ENCODE results near the gene SLC12A1. TPM values are rescaled to one million over a fixed set of nuclear protein-coding genes. Genes with fewer than 3 reads are reported as not detected.

Gene SLC12A1
- total RNA-seq, 2 donors from 2014 or later, result not detected

DNA sequence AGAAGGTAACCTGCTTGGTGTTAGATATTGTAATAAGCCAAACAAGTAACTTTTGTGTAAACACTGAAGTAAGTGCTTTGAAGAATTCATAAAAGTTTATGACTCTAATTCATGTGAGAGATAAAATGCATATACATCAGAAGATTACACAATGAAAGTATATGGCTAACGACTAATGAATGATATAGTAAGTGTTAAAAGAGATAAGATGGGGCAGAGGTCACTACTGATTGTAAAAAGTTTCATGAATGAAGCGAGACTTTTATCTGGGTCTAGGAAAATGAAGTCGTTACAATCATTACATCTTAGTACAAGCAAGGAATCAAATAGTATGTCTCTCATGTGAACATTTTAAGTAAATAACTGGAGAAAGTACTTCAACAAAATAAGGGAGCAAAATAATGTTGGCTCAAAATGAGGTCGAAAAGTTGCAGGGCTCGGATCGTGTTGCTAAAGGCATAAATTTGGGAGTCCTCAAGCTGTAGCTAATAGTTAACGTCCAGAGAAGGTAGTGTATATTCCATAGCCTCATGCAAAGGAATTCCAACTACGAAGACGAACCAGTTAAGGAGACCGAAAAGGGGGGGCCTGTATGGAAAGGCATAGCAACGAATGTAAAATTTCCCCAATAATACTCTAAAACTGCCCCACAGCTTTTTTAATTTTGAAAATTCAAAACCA lies 124.1 kb downstream of the SLC12A1 start:
- Histone ChIP-seq H3K27me3 (replicated peaks; ENCODE audit: insufficient read depth) (no peaks in the 10 kb centered on the region), H3K9me3 (no peaks in the 10 kb centered on the region), H3K27ac (peak overlapping the region; percentile 95 to 97), H3K36me3 (no peaks in the 10 kb centered on the region), H3K4me3 (peak overlapping the region; percentile 69 to 73), H3K4me1 (replicated peaks) (no peaks in the 10 kb centered on the region)
- DNase-seq (ENCODE audit: low spot score), result no peak
- intact Hi-C loops (cut with DNase I), result no loop called here
- 12% methylated on average over 11 of the region's 11 CpGs for WGBS
- TF ChIP-seq, protein P1, sequence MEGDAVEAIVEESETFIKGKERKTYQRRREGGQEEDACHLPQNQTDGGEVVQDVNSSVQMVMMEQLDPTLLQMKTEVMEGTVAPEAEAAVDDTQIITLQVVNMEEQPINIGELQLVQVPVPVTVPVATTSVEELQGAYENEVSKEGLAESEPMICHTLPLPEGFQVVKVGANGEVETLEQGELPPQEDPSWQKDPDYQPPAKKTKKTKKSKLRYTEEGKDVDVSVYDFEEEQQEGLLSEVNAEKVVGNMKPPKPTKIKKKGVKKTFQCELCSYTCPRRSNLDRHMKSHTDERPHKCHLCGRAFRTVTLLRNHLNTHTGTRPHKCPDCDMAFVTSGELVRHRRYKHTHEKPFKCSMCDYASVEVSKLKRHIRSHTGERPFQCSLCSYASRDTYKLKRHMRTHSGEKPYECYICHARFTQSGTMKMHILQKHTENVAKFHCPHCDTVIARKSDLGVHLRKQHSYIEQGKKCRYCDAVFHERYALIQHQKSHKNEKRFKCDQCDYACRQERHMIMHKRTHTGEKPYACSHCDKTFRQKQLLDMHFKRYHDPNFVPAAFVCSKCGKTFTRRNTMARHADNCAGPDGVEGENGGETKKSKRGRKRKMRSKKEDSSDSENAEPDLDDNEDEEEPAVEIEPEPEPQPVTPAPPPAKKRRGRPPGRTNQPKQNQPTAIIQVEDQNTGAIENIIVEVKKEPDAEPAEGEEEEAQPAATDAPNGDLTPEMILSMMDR (IDR thresholded peaks at IDR 0.05), result no peak
- TF ChIP-seq POLR2A (IDR thresholded peaks at IDR 0.05) (no peak), POLR2AphosphoS5 (IDR thresholded peaks at IDR 0.05) (no peak)

DNA sequence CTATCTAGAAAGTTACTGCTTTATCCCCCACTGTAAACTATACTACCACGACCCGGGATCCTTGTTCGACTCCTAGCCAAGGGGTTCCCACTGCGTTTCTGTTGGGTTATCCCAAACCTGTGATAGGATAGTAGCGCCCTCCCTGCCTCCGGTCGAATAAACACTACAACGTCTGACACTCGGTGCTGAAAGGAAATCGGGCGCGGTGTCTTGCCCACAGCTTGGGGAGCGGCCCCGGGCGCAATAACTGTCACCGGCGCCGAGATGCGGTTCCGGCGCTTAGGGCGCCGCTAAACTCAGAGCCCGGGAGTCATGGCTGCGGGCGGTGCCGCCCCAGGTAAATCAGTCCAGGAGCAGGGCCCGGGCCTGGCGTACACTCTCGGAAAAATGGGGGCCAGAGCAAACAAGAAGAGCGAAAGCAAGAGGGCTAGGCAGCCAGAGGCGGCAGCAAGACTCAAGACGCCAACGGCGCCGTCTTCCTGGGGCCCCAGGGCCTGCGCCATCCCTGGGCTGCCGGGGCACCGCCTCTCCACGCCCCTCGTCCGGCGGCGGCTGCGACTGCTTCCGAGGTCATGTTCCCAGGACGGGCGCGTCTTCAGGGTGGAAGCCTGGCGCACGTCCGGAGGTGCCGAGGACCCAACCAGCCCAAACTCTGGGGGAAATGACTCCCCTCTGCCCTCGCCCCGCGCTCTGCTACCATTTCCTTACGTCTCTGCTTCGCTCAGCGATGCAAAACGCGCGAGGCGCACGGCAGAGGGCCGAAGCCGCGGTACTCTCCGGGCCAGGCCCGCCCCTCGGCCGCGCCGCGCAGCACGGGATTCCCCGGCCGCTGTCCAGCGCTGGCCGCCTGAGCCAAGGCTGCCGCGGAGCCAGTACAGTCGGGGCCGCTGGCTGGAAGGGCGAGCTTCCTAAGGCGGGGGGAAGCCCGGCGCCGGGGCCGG lies 125.0 kb downstream of the SLC12A1 start, which contains the start of gene DUT:
TSS of gene DUT (plus strand) at position 575 of the 941 bp plus-strand sequence. CDS start at position 662, 87 bp downstream.
- Histone ChIP-seq H3K36me3 (no peaks in the 10 kb centered on the region), H3K4me1 (replicated peaks) (no peaks in the 10 kb centered on the region), H3K27ac (peak within 1 kb of the TSS; percentile 95 to 97), H3K9me3 (no peaks in the 10 kb centered on the region), H3K4me3 (peak within 1 kb of the TSS; percentile 69 to 73), H3K27me3 (replicated peaks; ENCODE audit: insufficient read depth) (no peaks in the 10 kb centered on the region)
- peak; percentile 84 for DNase-seq (ENCODE audit: low spot score)
- intact Hi-C loops (cut with DNase I), result no loop called here
- under 1% methylated on average over 67 of the region's 89 CpGs for WGBS
- TF ChIP-seq, protein P1 (IDR thresholded peaks at IDR 0.05), result no peak
- TF ChIP-seq POLR2A (IDR thresholded peaks at IDR 0.05), result peak; percentile 74
- peak; percentile 77 for TF ChIP-seq POLR2AphosphoS5 (IDR thresholded peaks at IDR 0.05)

DNA sequence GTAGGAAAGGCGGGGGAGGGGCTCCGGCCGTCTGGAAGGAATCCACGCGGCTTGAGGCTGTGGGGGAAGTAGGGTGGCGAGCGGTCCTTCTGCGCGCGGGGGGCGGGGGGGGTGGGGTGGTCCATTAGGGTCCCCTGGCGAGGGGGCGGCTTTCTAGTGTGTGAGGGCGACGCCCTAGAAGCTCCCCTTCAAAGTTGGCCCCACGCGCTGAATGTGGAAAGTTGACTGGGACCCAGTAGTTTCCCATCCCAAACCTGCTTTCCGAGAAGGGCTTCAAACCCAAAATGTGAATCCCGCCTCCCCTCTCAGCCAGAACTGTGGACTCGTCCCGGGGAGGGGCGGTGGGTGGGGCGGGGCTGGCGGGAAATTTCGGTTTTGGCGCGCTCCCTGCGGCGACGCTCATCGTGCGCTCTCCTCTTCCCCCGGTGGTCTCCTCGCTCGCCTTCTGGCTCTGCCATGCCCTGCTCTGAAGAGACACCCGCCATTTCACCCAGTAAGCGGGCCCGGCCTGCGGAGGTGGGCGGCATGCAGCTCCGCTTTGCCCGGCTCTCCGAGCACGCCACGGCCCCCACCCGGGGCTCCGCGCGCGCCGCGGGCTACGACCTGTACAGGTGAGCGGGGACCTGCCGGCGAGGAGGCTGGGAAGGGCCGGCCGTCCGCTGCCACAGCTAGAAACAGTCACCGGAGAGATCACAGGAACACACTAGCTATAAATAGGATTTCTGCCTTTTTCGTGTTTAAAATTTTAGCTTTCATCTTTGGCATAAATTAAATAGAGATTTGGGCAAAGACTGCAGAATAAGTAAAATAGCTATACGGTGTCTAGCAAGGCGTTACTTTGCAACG lies 125.9 kb downstream of the SLC12A1 start:
- Histone ChIP-seq H3K4me3 (peak overlapping the region; percentile 69 to 73), H3K27ac (peak overlapping the region; percentile 95 to 97), H3K36me3 (no peaks in the 10 kb centered on the region), H3K9me3 (no peaks in the 10 kb centered on the region), H3K4me1 (replicated peaks) (no peaks in the 10 kb centered on the region), H3K27me3 (replicated peaks; ENCODE audit: insufficient read depth) (no peaks in the 10 kb centered on the region)
- no peak for TF ChIP-seq POLR2A (IDR thresholded peaks at IDR 0.05)
- TF ChIP-seq, protein P1 (IDR thresholded peaks at IDR 0.05), result no peak
- TF ChIP-seq POLR2AphosphoS5 (IDR thresholded peaks at IDR 0.05), result no peak
- intact Hi-C loops (cut with DNase I), result no loop called here
- DNase-seq (ENCODE audit: low spot score), result peak; percentile 63
- under 1% methylated on average over 61 of the region's 64 CpGs for WGBS

DNA sequence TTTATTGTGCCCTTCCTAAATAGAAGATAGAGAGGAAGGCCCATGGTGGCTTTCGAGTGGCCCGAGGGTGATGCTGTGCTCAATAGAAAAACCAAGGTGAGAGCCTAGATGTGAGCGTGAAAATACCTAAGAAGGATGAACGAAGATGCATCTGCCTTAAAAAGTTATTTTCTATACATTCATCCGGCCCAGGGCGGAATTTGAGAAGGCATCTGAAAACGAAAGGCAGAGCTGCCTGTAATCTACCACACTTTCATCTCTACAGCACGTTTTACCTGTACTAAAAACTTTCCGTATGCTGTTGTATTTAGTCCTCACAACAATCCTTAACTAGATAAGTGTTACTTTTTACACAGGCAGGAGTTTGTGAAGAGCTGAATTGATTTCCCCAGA lies 126.5 kb downstream of the SLC12A1 start:
- no peak for TF ChIP-seq POLR2A (IDR thresholded peaks at IDR 0.05)
- TF ChIP-seq, protein P1 (IDR thresholded peaks at IDR 0.05), result no peak
- no peak for TF ChIP-seq POLR2AphosphoS5 (IDR thresholded peaks at IDR 0.05)
- peak overlapping the region in 1 of 2 donors; percentile 69 for H3K4me3 ChIP-seq
- H3K9me3 ChIP-seq, result no peaks in the 10 kb centered on the region
- H3K4me1 ChIP-seq (replicated peaks), result no peaks in the 10 kb centered on the region
- H3K27me3 ChIP-seq (replicated peaks; ENCODE audit: insufficient read depth), result no peaks in the 10 kb centered on the region
- no peaks in the 10 kb centered on the region for H3K36me3 ChIP-seq
- intact Hi-C loops (cut with DNase I), result no loop called here
- DNase-seq (ENCODE audit: low spot score), result no peak
- H3K27ac ChIP-seq, result no peak overlapping the region
- 36% methylated on average over 9 of the region's 9 CpGs for WGBS
